Measurements from ENCODE around the gene PTPRS. TPM values are rescaled to one million over a fixed set of nuclear protein-coding genes. Genes with fewer than 3 reads are reported as not detected.

Gene PTPRS
- total RNA-seq, 1 experiment from 2014 or later = 215 TPM

- H3K4me1 ChIP-seq (ENCODE audit: insufficient read depth, low read length, poor library complexity, severe bottlenecking) = no peaks in the 10 kb centered on the region
- H3K36me3 ChIP-seq (ENCODE audit: insufficient read depth, low read length, poor library complexity, severe bottlenecking) = no peaks in the 10 kb centered on the region
- BruUV-seq (replicated peaks) = no TSS peak
- no peak for TF ChIP-seq EZH2 (IDR thresholded peaks at IDR 0.05; ENCODE audit: borderline replicate concordance, low read depth, low read length, poor library complexity, severe bottlenecking)
- no peak for TF ChIP-seq CTCF (conservative IDR thresholded peaks at IDR 0.05; ENCODE audit: low read depth, low read length)
- H3K27me3 ChIP-seq (replicated peaks; ENCODE audit: insufficient read depth, low read depth, low read length, poor library complexity) = no peaks in the 10 kb centered on the region
- CTCF ChIA-PET = no interaction called here
- POLR2A ChIA-PET (ENCODE audit: low non-redundant PET) = no interaction called here
- no peak overlapping the region for H3K4me3 ChIP-seq (ENCODE audit: low read depth, low read length, poor library complexity, severe bottlenecking)
- H3K9me3 ChIP-seq (ENCODE audit: low read depth, low read length, poor library complexity, severe bottlenecking) = no peaks in the 10 kb centered on the region
- intact Hi-C loops (cut with micrococcal nuclease; ENCODE audit: unreplicated experiment) = no loop called here
- DNase-seq (ENCODE audit: low spot score) = no peak
- no peak overlapping the region for H3K27ac ChIP-seq (ENCODE audit: low read depth, low read length, poor library complexity, severe bottlenecking)
Measured at GRCh38 chr19:5314907-5315298, 25.7 kb downstream of the PTPRS start.

GRCh38 chr19:5314012-5314906 lies 26.4 kb downstream of the PTPRS start:
- no peak overlapping the region for H3K27ac ChIP-seq (ENCODE audit: low read depth, low read length, poor library complexity, severe bottlenecking)
- intact Hi-C loops (cut with micrococcal nuclease; ENCODE audit: unreplicated experiment) = no loop called here
- ChIA-PET CTCF (no interaction called here), POLR2A (ENCODE audit: low non-redundant PET) (no interaction called here)
- BruUV-seq (replicated peaks) = no TSS peak
- no peak for DNase-seq (ENCODE audit: low spot score)
- H3K36me3 ChIP-seq (ENCODE audit: insufficient read depth, low read length, poor library complexity, severe bottlenecking) = no peaks in the 10 kb centered on the region
- no peaks in the 10 kb centered on the region for H3K9me3 ChIP-seq (ENCODE audit: low read depth, low read length, poor library complexity, severe bottlenecking)
- TF ChIP-seq EZH2 (IDR thresholded peaks at IDR 0.05; ENCODE audit: borderline replicate concordance, low read depth, low read length, poor library complexity, severe bottlenecking) = no peak
- no peak for TF ChIP-seq CTCF (conservative IDR thresholded peaks at IDR 0.05; ENCODE audit: low read depth, low read length)
- no peaks in the 10 kb centered on the region for H3K27me3 ChIP-seq (replicated peaks; ENCODE audit: insufficient read depth, low read depth, low read length, poor library complexity)
- H3K4me3 ChIP-seq (ENCODE audit: low read depth, low read length, poor library complexity, severe bottlenecking) = no peak overlapping the region
- peaks cover 5% of the 10 kb centered on the region for H3K4me1 ChIP-seq (ENCODE audit: insufficient read depth, low read length, poor library complexity, severe bottlenecking)

GRCh38 chr19:5313307-5313706 lies 27.3 kb downstream of the PTPRS start:
- H3K27me3 ChIP-seq (replicated peaks; ENCODE audit: insufficient read depth, low read depth, low read length, poor library complexity) = no peaks in the 10 kb centered on the region
- ChIA-PET CTCF (no interaction called here), POLR2A (ENCODE audit: low non-redundant PET) (no interaction called here)
- no peak overlapping the region for H3K4me3 ChIP-seq (ENCODE audit: low read depth, low read length, poor library complexity, severe bottlenecking)
- intact Hi-C loops (cut with micrococcal nuclease; ENCODE audit: unreplicated experiment) = no loop called here
- H3K4me1 ChIP-seq (ENCODE audit: insufficient read depth, low read length, poor library complexity, severe bottlenecking) = peaks cover 13% of the 10 kb centered on the region
- no peak for DNase-seq (ENCODE audit: low spot score)
- TF ChIP-seq CTCF (conservative IDR thresholded peaks at IDR 0.05; ENCODE audit: low read depth, low read length) (no peak), EZH2 (IDR thresholded peaks at IDR 0.05; ENCODE audit: borderline replicate concordance, low read depth, low read length, poor library complexity, severe bottlenecking) (no peak)
- no peaks in the 10 kb centered on the region for H3K36me3 ChIP-seq (ENCODE audit: insufficient read depth, low read length, poor library complexity, severe bottlenecking)
- no TSS peak for BruUV-seq (replicated peaks)
- H3K27ac ChIP-seq (ENCODE audit: low read depth, low read length, poor library complexity, severe bottlenecking) = no peak overlapping the region
- H3K9me3 ChIP-seq (ENCODE audit: low read depth, low read length, poor library complexity, severe bottlenecking) = no peaks in the 10 kb centered on the region

Data from A673 (cell line).